Mucosa of descending colon (tissue), 3 donors: ENCODE measurements around the gene ANKRD11. TPM values are rescaled to one million over a fixed set of nuclear protein-coding genes. Genes with fewer than 3 reads are reported as not detected.

Experiments used
- ATAC-seq: fragments of 200-7000 bp; cut with Tn5 transposase; one replicate; pipeline ENCODE4 v1.9.1; 2020; ENCODE audit warnings: mild to moderate bottlenecking, moderate library complexity
- DNase-seq, 3 donors: peaks; one replicate each; pipeline ENCODE4 v3.0.0-alpha.2; 2020
- H3K36me3 ChIP-seq: fragments of 200-600 bp; one replicate; pipeline ENCODE4 v1.8.0; 2021; ENCODE audit warnings: low read depth, mild to moderate bottlenecking
- H3K4me1 ChIP-seq: fragments of 200-600 bp; one replicate; pipeline ENCODE4 v1.8.0; 2021; ENCODE audit warnings: low read depth, mild to moderate bottlenecking
- H3K4me3 ChIP-seq: fragments of 200-600 bp; one replicate; pipeline ENCODE4 v1.8.0; 2021; ENCODE audit warnings: mild to moderate bottlenecking
- H3K9me3 ChIP-seq: fragments of 200-600 bp; one replicate; pipeline ENCODE4 v1.8.0; 2021; ENCODE audit warnings: mild to moderate bottlenecking
- intact Hi-C, 2 donors: fragments of 100-400 bp; cut with DNase I in 1 of 2; cut with micrococcal nuclease in 1 of 2; formaldehyde crosslinking; loops; one replicate each; pipeline versions ENCODE4 v1.11.0 to v1.11.1; 2022; cut with DNase I, micrococcal nuclease
- total RNA-seq, 3 donors: library from RNA; stranded (reverse); fragmentation: NEBNext Ultra II Directional in 2 of 3; extraction: Animal tissue kit (Norgen Biotek cat#: 25700) in 2 of 3; gene quantifications; one replicate each; pipeline versions ENCODE4 v1.2.1 to v1.2.4, GENCODE V29; 2021 to 2023
- TF ChIP-seq, protein P1 (sequence below): fragments of 200-600 bp; IDR thresholded peaks from one replicate; pipeline ENCODE4 v1.8.0; 2022; ENCODE audit warnings: antibody characterized with exemption, mild to moderate bottlenecking
- donor health status: DM: no; HTN: no; CAD: no; lungs with moderate emphysema.
- donor health status: DM: no; HTN: no; CAD: no.
- donor health status: DM: no; HTN: yes; CAD: no.

The ANKRD11 gene
- total RNA-seq, 3 donors from 2014 or later, result 125 to 127 (median 127) TPM

DNA sequence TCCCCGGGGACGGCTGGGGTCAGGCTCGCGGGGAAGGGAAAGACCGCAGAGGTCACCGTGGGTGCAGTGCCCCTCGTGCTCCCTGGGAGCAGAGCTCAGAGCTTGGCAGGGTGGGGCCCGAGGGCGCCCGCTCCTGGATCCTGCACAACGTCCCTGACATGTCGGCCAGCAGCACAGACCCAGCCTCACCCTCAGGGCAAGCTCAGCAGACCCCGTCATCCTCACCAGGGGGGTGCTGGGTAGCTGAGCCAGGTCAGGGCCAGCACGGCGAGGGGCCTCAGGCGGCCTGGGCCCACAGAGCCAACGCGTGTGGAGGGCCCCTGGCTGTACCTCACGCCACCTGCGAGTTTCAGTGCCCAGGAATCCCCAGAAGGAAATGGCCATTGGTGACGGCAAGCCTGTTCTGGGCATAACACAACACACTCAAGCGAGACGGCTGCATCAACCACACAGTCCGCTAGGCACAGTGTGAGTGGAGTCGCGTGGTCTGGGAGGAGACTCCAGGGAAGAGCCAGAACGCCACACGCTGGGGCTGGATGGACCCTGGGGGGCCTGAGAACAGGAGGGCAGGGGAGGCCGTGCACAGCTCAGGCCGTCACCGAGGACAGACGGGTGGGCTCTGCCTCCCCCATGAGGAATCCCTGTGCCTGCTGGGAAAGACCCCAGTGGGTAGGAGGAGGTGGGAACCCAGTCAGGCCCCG lies 212.6 kb downstream of the ANKRD11 start:
- TF ChIP-seq, protein P1, sequence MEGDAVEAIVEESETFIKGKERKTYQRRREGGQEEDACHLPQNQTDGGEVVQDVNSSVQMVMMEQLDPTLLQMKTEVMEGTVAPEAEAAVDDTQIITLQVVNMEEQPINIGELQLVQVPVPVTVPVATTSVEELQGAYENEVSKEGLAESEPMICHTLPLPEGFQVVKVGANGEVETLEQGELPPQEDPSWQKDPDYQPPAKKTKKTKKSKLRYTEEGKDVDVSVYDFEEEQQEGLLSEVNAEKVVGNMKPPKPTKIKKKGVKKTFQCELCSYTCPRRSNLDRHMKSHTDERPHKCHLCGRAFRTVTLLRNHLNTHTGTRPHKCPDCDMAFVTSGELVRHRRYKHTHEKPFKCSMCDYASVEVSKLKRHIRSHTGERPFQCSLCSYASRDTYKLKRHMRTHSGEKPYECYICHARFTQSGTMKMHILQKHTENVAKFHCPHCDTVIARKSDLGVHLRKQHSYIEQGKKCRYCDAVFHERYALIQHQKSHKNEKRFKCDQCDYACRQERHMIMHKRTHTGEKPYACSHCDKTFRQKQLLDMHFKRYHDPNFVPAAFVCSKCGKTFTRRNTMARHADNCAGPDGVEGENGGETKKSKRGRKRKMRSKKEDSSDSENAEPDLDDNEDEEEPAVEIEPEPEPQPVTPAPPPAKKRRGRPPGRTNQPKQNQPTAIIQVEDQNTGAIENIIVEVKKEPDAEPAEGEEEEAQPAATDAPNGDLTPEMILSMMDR, result no peak
- ATAC-seq (no peak), DNase-seq (no peak)
- peaks cover 10% of the 10 kb centered on the region for H3K36me3 ChIP-seq
- no peaks in the 10 kb centered on the region for H3K9me3 ChIP-seq
- no peak overlapping the region for H3K4me3 ChIP-seq
- no peaks in the 10 kb centered on the region for H3K4me1 ChIP-seq
- intact Hi-C loops, result no loop called here

DNA sequence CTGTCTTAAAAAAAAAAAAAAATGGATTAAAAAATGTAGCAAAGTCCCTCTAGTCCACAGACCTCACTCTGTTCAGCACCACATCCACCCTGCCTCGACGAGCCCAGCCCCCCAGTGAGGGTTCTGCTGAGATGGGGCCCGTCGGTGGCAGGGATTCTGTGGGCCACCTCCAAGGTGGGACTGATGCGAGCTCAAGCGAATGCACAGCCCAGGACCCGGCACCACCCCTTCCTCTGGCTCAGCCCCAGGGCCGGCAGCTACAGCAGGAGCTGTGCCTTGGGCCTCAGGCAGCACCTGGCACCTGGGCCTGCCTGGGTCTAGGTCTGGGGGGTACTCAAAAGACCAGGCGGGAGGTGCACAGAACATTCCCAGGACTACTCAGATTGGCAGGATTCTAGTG lies 213.3 kb downstream of the ANKRD11 start:
- no peaks in the 10 kb centered on the region for H3K4me1 ChIP-seq
- H3K9me3 ChIP-seq, result no peaks in the 10 kb centered on the region
- DNase-seq (peak in 1 of 3 donors; percentile 42), ATAC-seq (no peak)
- H3K4me3 ChIP-seq, result no peak overlapping the region
- TF ChIP-seq, protein P1, result no peak
- peaks cover 10% of the 10 kb centered on the region for H3K36me3 ChIP-seq
- intact Hi-C loops, result no loop called here

DNA sequence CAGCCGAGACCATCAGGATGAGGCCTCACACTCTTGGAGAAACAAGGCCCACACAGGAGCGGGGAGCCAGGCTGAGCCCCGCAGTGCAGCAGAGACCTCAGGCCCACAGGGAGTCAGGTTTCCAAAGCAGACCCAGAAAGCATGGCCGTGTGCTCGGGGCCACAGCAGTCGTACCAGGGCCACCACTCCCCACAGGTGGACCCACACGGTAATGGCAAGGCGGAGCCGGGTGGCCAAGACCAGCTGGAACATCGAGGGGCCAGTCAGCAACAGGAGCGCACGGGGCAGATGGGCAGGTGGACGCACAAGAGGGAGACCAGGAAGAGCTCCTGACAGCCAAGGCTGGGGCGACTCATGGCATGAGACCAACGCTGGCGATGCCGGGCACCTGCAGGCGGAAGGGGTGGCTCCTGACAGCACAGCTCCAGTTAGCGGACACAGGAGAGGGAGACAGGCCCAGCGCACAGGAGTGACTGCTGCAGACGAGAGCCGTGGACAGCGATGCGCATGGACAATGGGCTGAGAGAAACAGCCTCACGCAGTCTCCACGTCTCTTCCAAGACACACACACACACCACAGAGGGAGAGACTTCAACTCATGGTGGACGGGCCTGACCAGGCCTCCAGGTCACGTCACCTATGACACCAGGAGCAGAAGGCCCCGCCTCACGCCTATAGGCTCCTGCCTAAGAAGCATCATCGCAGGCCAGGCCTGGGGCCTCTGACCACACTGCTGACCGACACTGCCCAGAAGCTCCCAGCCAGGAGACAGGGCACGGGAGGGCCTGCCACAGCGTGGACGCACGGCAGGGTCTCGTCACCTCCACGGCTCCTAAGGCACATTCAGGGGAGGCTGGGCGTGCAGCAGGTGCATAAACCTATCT lies 214.3 kb downstream of the ANKRD11 start:
- peaks cover 10% of the 10 kb centered on the region for H3K36me3 ChIP-seq
- intact Hi-C loops, result no loop called here
- DNase-seq (peak in 1 of 3 donors; percentile 47), ATAC-seq (no peak)
- no peaks in the 10 kb centered on the region for H3K9me3 ChIP-seq
- TF ChIP-seq, protein P1, result no peak
- H3K4me3 ChIP-seq, result no peak overlapping the region
- no peaks in the 10 kb centered on the region for H3K4me1 ChIP-seq

DNA sequence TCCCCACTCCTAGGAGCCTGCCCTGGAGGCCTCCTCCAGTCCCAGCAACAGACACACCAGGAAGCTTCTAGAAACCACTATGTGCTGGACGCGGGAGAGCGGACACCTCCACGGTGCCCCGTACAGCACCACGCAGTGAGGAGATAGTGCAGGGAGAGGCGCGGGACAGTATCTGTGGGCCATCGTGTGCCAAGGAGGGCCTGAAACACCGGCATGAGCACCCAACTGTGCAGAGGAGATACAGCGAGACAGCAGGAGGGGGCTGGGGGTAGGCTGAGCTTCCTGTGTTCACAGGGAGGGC lies 215.1 kb downstream of the ANKRD11 start:
- peaks cover 10% of the 10 kb centered on the region for H3K36me3 ChIP-seq

DNA sequence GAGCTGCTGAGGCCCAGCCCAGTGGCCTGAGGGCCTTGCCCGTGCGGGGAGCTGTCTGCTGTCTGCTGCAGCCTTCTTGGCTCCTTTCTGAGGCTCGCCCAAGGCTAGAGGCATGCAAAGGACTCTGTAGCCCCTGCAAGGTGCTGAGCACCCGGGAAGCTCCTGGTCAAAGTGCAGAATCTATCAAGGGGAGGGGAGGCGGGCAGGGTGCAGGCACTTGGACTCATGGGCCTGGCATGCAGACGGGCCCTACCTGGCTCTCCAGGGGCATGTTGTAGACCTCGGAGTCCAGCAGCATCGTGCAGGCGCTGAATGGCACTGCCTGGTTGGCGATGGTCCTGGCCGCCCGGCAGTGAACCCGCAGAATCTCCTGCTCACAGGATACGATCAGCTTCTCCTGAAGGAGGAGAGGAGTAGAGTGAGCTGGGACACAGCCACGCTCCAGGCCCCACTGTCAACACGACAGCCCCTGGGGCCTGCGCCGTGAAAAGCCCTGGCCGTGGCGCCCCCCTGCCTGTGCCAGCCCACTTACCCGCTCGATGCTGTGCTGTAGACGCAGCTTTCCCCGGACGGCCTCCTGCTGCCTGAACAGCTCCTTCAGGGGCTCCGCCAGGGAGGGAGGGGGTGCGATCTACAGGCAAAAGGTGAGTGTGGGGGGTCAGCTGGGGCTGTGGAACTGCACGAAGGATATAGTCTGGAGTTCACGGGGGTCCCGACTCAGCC lies 215.6 kb downstream of the ANKRD11 start:
- intact Hi-C loops, result no loop called here
- H3K4me3 ChIP-seq, result no peak overlapping the region
- peaks cover 6% of the 10 kb centered on the region for H3K4me1 ChIP-seq
- ATAC-seq (no peak), DNase-seq (peak in 1 of 3 donors; percentile 28)
- peaks cover 10% of the 10 kb centered on the region for H3K36me3 ChIP-seq
- TF ChIP-seq, protein P1, result no peak
- no peaks in the 10 kb centered on the region for H3K9me3 ChIP-seq

More for the DNA sequence above, 215.1 kb downstream of the ANKRD11 start:
- no peaks in the 10 kb centered on the region for H3K9me3 ChIP-seq
- TF ChIP-seq, protein P1, result no peak
- no peak overlapping the region for H3K4me3 ChIP-seq
- ATAC-seq (peak; percentile 4), DNase-seq (peak in 1 of 3 donors; percentile 31)
- intact Hi-C loops, result no loop called here
- H3K4me1 ChIP-seq, result peaks cover under 1% of the 10 kb centered on the region
